Renal pelvis (tissue), 4 donors: Measurements from ENCODE around the gene ECSIT. TPM values are rescaled to one million over a fixed set of nuclear protein-coding genes. Genes with fewer than 3 reads are reported as not detected.
"Not testable (repeated sequence)": the region's sequence is repeated elsewhere in the genome, so short reads cannot be mapped to it uniquely, and the experiment has no call there.

Source experiments
- DNase-seq: peaks from one replicate; pipeline ENCODE4 v3.0.0-alpha.2; 2013
- polyA plus RNA-seq, 3 donors: library from polyadenylated mRNA; unstranded; fragments of 120-200 nt; gene quantifications; one replicate each; pipeline ENCODE4 v1.2.1, GENCODE V29; 2013; ENCODE audit not compliant: insufficient read length in 3 of 3

ECSIT gene
- polyA plus RNA-seq, 3 donors = 41.8 to 49.0 (median 46.3) TPM

DNA sequence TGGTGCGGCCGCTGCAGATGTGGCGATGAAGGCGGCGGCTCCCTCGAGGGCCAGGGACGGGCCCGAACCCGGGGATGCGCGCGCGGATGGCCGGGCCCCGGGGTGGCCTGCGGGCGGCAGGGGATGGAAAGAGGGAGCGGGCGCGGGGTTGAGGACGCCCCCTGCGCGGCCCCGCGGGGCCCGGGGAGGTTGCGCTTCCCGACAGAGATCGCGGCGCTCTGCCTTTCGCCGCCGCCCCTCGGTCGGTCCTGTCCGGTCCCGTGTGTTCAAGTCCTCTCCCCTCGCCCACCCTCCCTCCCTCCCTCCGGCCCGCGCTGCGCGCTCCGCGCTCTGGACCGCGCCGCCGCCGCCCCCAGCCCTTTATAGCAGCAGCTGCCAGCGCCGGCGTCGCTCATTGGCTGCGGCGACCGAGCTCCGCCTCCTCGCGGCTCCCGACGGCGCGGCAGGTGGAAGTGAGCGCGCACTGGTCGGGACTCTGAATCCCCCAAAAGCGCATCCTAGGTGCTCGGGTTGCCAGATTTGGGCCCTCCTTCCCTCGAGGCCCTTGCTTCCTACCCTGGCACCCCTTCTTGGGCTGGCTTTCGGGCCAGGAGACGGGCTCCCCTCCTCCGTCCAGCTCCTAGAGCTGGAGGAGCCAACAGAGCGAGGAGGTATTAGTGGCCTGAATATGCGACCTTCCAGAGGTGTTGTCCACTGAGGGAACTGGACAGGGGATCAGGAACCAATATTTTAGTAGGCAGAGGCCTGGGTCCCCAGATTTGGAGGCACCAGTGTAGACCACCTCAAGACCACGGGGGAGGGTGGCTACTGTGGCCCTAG is 48.0 kb downstream of the ECSIT start, which contains the start of gene ELAVL3:
Gene ELAVL3 (minus strand): TSS at position 332 of the 819 bp plus-strand sequence. CDS start 438 bp downstream, outside the sequence.
- no peak for DNase-seq

GRCh38 chr19:11479898-11480714 is 48.8 kb downstream of the ECSIT start:
- no peak for DNase-seq

- DNase-seq = no peak
Measured at GRCh38 chr19:11479090-11479897, 49.6 kb downstream of the ECSIT start.

GRCh38 chr19:11478167-11479089 is 50.5 kb downstream of the ECSIT start:
- no peak for DNase-seq

DNA sequence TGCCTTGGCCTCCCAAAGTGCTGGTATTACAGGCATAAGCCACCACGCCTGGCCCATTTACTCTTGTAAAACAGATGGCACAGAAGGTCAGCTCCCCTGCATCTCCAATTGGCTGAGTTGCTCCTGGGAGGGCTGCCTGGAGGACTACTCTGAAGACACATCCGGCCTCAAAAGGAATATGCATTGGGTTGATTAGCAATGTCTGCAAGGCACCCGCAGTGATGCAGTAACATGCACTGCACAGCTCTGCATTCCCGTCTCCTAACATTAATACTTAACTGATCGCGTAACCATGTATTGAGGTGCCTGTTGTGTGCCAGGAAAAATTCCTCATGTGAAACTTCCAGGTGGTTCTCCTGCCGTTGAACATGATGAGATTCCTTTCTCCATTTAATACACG is 53.1 kb downstream of the ECSIT start:
- no peak for DNase-seq

DNA sequence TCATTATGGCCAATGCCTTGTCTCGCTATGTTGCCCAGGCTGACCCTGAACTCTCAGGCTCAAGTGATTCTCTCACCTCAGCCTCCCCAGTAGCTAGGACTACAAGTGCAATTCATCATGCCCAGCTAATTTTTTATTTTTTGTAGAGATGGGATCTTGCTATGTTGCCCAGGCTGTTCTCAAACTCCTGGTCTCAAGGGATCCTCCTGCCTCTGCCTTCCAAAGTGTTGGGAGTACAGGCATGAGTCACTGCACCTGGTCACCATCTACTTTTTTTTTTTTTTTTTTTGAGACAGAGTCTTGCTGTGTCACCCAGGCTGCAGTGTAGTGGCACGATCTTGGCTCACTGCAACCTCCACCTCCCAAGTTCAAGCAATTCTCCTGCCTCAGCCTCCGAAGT is 53.6 kb downstream of the ECSIT start:
- DNase-seq = not testable (repeated sequence)

DNA sequence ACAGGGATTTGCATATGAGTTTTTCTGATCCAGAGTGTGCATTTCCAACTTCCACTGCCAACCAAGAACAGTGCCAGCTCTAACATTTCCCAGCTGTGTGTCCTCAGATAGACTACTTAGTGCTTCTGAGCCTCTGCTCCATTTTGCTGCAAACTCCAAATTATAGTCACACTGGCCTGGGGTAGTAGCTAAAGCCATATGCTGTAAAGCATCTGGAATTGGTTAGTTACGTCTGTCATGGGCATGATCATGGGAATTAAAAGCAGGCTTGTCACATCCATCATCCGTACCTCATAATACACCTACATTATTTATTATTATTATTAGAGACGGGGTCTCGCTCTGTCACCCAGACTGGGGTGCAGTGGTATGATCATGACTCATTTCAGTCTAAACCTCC is 55.2 kb downstream of the ECSIT start:
- DNase-seq = no peak

- not testable (repeated sequence) for DNase-seq
Measured at GRCh38 chr19:11468266-11468845, 60.6 kb downstream of the ECSIT start.

DNA sequence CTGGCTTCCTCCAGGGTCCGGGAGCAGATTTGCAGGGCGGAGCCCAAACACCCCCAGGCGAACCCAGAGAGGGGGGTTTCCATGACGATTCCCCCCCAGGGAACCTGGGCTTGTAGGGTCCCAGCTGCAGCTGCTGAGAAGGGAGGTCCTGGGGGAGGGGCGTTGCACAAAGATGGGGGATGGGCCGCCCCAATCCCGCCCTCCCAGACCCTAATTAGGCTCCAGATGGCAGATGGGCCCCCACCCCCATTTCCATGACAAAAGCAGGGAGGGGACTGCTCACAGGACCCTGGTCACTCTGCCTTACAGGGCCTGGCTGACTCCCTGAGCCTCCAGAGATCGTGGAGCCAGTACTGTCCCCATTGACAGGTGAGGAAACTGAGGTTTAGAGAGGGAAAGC is 63.3 kb downstream of the ECSIT start:
- no peak for DNase-seq

- DNase-seq = no peak
Measured at GRCh38 chr19:11464333-11465265, 64.3 kb downstream of the ECSIT start.

GRCh38 chr19:11463391-11463790 is 65.5 kb downstream of the ECSIT start:
- no peak for DNase-seq

DNA sequence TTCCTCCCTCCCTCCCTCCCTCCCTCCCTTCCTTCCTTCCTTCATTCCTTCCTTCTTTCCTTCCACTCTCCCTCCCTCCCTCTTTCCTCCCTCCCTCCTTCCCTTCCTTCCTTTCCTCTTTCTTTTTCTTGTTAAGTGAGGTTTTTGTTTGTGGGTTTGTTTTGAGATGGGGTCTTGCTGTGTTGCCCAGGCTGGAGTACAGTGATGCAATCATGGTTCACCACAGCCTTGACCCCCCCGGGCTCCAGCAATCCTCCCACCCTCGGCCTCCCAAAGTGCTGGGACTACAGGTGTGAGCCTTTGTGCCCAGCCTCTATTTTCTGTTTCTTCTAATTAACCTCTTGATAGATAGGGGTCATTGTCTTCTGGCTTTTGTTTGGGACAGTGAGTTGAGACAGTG is 67.5 kb downstream of the ECSIT start:
- DNase-seq = no peak

GRCh38 chr19:11460207-11460606 is 68.7 kb downstream of the ECSIT start:
- DNase-seq = no peak

DNA sequence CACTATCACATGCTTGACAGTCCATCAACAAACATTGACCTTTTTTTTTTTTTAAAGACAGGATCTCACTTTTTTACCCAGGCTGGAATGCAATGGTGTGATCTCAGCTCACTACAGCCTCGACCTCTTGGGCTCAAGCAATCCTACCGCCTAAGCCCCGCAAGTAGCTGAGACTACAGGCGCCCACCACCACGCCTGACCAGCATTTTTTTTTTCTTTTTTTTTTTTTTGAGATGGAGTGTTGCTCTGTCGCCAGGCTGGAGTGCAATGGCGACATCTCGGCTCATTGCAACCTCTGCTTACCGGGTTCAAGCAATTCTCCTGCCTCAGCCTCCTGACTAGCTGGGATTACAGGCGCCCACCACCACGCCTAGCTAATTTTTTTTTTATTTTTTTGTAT is 70.0 kb downstream of the ECSIT start:
- not testable (repeated sequence) for DNase-seq

- no peak for DNase-seq
Measured at GRCh38 chr19:11458236-11458900, 70.6 kb downstream of the ECSIT start.

DNA sequence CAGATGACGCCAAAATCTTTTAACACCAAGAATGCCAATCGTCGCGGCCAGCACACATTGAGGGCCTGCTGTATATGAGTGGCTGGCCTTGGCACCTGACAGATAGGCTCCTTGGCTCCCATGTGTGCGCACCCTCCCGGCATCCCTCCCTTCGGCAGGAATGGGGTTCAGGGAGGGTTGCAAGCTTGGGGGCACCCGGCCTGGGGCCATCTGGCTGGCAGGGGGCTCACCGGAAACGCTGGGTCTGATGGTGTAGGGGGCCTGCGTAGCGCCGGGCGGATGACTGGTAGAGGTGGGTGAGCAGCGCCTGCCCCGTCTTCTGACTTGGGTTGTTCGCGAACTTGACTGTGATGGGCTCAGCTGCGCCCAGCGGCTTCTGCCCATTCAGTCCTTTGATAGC is 71.1 kb downstream of the ECSIT start:
- DNase-seq = no peak

DNA sequence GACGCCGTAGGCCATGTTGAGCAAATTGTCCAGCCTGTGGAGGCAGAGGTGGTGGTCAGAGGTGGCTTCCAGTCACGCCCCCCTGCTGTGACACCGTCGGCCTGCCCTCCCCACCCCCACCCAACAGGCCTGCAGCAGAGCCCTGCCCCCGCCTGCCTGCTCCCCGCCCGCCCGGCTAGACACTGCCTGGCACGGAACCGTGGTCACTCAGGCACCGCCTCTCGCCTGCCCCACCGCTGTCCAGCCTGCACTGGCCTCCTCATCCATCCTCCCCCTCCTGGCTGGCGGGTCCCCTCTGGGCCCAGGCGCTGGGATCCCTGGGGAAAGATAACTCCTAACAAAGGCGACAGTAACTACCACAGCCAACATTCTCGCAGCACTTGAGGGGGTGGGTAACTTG is 71.8 kb downstream of the ECSIT start:
- DNase-seq = no peak

- DNase-seq = no peak
Measured at GRCh38 chr19:11456659-11457058, 72.3 kb downstream of the ECSIT start.
